Measurements from ENCODE around the gene TMEM30B.

DNA sequence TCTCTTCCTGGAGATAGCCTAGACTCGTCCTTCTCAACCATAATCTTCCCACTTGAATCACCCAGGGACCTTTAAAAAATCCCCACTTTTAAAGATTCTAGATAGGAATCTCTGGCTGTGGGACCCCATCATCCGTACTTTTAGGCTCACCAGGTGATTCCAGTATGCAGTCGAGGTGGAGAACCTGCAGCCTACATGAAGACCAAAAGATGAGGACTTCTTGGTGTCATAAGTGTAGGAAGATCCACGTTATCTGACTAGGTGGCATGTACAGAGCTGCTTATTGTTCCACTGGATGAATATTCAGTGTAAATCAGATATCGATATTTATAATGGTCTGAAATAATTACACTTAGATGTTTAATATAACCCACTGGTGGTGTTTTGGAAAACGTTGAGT is 42.8 kb upstream of the TMEM30B start:
- TF ChIP-seq, protein P1, sequence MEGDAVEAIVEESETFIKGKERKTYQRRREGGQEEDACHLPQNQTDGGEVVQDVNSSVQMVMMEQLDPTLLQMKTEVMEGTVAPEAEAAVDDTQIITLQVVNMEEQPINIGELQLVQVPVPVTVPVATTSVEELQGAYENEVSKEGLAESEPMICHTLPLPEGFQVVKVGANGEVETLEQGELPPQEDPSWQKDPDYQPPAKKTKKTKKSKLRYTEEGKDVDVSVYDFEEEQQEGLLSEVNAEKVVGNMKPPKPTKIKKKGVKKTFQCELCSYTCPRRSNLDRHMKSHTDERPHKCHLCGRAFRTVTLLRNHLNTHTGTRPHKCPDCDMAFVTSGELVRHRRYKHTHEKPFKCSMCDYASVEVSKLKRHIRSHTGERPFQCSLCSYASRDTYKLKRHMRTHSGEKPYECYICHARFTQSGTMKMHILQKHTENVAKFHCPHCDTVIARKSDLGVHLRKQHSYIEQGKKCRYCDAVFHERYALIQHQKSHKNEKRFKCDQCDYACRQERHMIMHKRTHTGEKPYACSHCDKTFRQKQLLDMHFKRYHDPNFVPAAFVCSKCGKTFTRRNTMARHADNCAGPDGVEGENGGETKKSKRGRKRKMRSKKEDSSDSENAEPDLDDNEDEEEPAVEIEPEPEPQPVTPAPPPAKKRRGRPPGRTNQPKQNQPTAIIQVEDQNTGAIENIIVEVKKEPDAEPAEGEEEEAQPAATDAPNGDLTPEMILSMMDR (IDR thresholded peaks at IDR 0.05): no peak
- no peak for TF ChIP-seq POLR2AphosphoS5 (IDR thresholded peaks at IDR 0.05)

All from prostate gland (tissue), 2 donors.